SU-DHL-6 (cell line): ENCODE measurements around the gene BIN2.

Source experiments
- H2AFZ ChIP-seq: fragments of 200-600 bp; sonication (generic); 2 replicates; pipeline ENCODE4 v1.6.1; 2014; ENCODE audit warnings: low read depth, mild to moderate bottlenecking, moderate library complexity, mixed read lengths, antibody characterized with exemption, low read length; ENCODE audit not compliant: severe bottlenecking
- H3F3A ChIP-seq: fragments of 200-600 bp; shearing (Covaris generic); 2 replicates; pipeline ENCODE4 v1.6.0; 2016; ENCODE audit warnings: antibody characterized with exemption, mild to moderate bottlenecking; ENCODE audit not compliant: insufficient read depth
- H3K27ac ChIP-seq: fragments of 200-600 bp; sonication (generic); 2 replicates; pipeline ENCODE4 v1.5.1; 2016; ENCODE audit warnings: low read depth, mild to moderate bottlenecking, low read length, moderate library complexity, mixed read lengths
- H3K27me3 ChIP-seq: fragments of 200-600 bp; sonication (generic), shearing (Covaris generic); 2 replicates; pipeline ENCODE4 v1.6.0; 2014; ENCODE audit warnings: mild to moderate bottlenecking, low read length
- H3K36me3 ChIP-seq: fragments of 200-600 bp; sonication (generic); 2 replicates; pipeline ENCODE4 v1.6.1; 2014; ENCODE audit warnings: mild to moderate bottlenecking, low read length, mixed read lengths
- H3K4me2 ChIP-seq: fragments of 300-600, 200-600 bp; shearing (Covaris generic), sonication (generic); 2 replicates; pipeline ENCODE4 v1.6.0; 2014; ENCODE audit warnings: low read length, low read depth, mild to moderate bottlenecking; ENCODE audit not compliant: poor library complexity, severe bottlenecking
- H3K4me3 ChIP-seq: fragments of 200-600 bp; sonication (generic); 2 replicates; pipeline ENCODE4 v1.5.1; 2014; ENCODE audit warnings: antibody characterized with exemption, low read length, mild to moderate bottlenecking, mixed read lengths; ENCODE audit not compliant: insufficient read depth, poor library complexity, severe bottlenecking
- H3K79me2 ChIP-seq: fragments of 200-600 bp; sonication (generic); 2 replicates; pipeline ENCODE4 v1.6.1; 2014; ENCODE audit warnings: mild to moderate bottlenecking, low read length, moderate library complexity; ENCODE audit not compliant: insufficient read depth
- H3K9ac ChIP-seq: fragments of 200-600 bp; sonication (generic); 2 replicates; pipeline ENCODE4 v1.7.0; 2014; ENCODE audit warnings: mild to moderate bottlenecking, low read length
- H3K9me2 ChIP-seq: fragments of 200-600 bp; sonication (generic); replicated peaks from 2 replicates; pipeline ENCODE4 v1.6.1; 2014; ENCODE audit warnings: low read length; ENCODE audit not compliant: insufficient read depth
- H3K9me3 ChIP-seq: fragments of 200-600 bp; sonication (generic); 2 replicates; pipeline ENCODE4 v1.6.1; 2014; ENCODE audit warnings: low read length, mixed read lengths; ENCODE audit not compliant: insufficient read depth
- H4K20me1 ChIP-seq: fragments of 200-600 bp; sonication (generic); 2 replicates; pipeline ENCODE4 v1.6.1; 2014; ENCODE audit warnings: low read depth, mild to moderate bottlenecking, antibody characterized with exemption, low read length, moderate library complexity, mixed read lengths
- CTCF ChIP-seq: fragments of 200-600 bp; sonication (generic); IDR thresholded peaks from one replicate; pipeline ENCODE4 v1.5.1; 2017; ENCODE audit warnings: antibody characterized with exemption, mild to moderate bottlenecking, low read length, moderate library complexity; ENCODE audit not compliant: insufficient read depth, poor library complexity, severe bottlenecking
- EZH2phosphoT487 ChIP-seq: fragments of 200-600 bp; sonication (generic), shearing (Covaris generic); conservative IDR thresholded peaks from 2 replicates; pipeline ENCODE4 v1.6.1; 2018; ENCODE audit warnings: mild to moderate bottlenecking, antibody characterized with exemption, low read length, moderate library complexity, mixed read lengths

The BIN2 gene

GRCh38 chr12:51234530-51234929 lies 89.4 kb downstream of the BIN2 start:
- no peaks in the 10 kb centered on the region for H3F3A ChIP-seq
- H2AFZ ChIP-seq = no peak overlapping the region
- TF ChIP-seq EZH2phosphoT487 (no peak), CTCF (no peak)
- no peaks in the 10 kb centered on the region for H3K9me2 ChIP-seq
- H3K27ac ChIP-seq = no peak overlapping the region
- no peak overlapping the region for H3K9ac ChIP-seq
- no peak overlapping the region for H3K4me3 ChIP-seq
- no peaks in the 10 kb centered on the region for H3K36me3 ChIP-seq
- no peak overlapping the region for H3K4me2 ChIP-seq
- no peaks in the 10 kb centered on the region for H3K27me3 ChIP-seq
- peaks cover 5% of the 10 kb centered on the region; the same call in 1 of the 2 replicates for H3K79me2 ChIP-seq
- H3K9me3 ChIP-seq = no peaks in the 10 kb centered on the region
- H4K20me1 ChIP-seq = no peaks in the 10 kb centered on the region

DNA sequence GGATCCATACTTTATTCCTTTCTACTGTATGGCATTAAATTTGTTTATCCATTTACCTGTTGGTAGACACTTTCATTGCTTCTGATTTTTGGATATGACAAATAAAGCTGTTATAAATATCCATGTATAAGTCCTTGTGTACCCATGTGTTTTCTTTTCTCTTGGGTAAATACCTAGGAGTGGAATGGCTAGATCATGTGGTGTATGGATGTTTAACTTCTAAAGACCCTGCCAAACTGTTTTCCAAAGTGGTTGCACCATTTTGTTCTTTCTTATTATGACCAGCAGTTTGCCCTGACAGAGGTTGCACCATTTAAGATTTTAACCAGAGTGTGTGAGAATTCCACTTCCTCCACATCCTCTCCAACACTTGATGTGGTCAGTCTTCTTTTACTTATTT lies 91.3 kb downstream of the BIN2 start:
- H3K79me2 ChIP-seq = no peaks in the 10 kb centered on the region

More for the DNA sequence above, 91.3 kb downstream of the BIN2 start:
- Histone ChIP-seq H3K27ac (no peak overlapping the region), H3K9me2 (no peaks in the 10 kb centered on the region), H2AFZ (no peak overlapping the region), H3F3A (no peaks in the 10 kb centered on the region), H3K4me3 (no peak overlapping the region), H3K4me2 (no peak overlapping the region), H4K20me1 (no peaks in the 10 kb centered on the region), H3K9me3 (no peaks in the 10 kb centered on the region), H3K27me3 (no peaks in the 10 kb centered on the region), H3K36me3 (no peaks in the 10 kb centered on the region), H3K9ac (no peak overlapping the region)
- TF ChIP-seq EZH2phosphoT487 = no peak
- no peak for TF ChIP-seq CTCF
